ENCODE data around the gene RWDD2A.

DNA sequence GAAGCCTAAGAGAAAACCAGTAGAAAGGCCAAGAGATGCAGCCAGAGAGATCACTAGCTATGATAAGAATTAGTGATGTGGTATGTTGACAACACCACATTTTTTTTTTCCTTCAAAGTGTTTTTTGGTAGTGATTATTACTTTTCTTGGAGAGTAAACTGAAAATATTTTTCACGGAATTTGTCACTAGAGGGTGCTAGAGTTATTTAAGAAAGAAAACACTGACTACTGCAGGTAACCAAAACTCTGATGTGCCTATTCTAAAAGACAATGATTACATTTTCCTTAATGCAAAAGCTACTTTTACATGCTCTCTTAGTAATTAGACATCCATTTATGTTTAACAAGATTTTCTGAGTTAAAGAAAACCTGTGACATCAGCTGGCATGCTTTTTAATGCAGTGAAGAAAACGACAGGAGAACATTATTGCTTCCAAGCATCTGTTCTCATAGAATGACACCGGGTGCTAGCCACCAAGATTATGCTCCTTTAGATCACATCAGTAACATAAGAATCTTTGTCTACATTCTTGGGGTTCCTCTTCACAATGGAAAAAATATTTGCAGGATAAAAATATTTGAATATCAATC lies 28.8 kb downstream of the RWDD2A start:
- TF ChIP-seq, protein P1, sequence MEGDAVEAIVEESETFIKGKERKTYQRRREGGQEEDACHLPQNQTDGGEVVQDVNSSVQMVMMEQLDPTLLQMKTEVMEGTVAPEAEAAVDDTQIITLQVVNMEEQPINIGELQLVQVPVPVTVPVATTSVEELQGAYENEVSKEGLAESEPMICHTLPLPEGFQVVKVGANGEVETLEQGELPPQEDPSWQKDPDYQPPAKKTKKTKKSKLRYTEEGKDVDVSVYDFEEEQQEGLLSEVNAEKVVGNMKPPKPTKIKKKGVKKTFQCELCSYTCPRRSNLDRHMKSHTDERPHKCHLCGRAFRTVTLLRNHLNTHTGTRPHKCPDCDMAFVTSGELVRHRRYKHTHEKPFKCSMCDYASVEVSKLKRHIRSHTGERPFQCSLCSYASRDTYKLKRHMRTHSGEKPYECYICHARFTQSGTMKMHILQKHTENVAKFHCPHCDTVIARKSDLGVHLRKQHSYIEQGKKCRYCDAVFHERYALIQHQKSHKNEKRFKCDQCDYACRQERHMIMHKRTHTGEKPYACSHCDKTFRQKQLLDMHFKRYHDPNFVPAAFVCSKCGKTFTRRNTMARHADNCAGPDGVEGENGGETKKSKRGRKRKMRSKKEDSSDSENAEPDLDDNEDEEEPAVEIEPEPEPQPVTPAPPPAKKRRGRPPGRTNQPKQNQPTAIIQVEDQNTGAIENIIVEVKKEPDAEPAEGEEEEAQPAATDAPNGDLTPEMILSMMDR (IDR thresholded peaks at IDR 0.05; ENCODE audit: borderline replicate concordance, extremely low read depth, low read length, poor library complexity, severe bottlenecking), result peak; percentile 61
- no peak for TF ChIP-seq EZH2 (IDR thresholded peaks at IDR 0.05; ENCODE audit: borderline replicate concordance, low read depth, low read length, severe bottlenecking)
